ENCODE measurements around the gene LRP3. TPM values are rescaled to one million over a fixed set of nuclear protein-coding genes. Genes with fewer than 3 reads are reported as not detected.
"Not testable (repeated sequence)": the region's sequence is repeated elsewhere in the genome, so short reads cannot be mapped to it uniquely, and the experiment has no call there.

Gene LRP3
- total and polyA plus RNA-seq, 2 experiments from 2014 or later, result 3.5 to 62.7 TPM

DNA sequence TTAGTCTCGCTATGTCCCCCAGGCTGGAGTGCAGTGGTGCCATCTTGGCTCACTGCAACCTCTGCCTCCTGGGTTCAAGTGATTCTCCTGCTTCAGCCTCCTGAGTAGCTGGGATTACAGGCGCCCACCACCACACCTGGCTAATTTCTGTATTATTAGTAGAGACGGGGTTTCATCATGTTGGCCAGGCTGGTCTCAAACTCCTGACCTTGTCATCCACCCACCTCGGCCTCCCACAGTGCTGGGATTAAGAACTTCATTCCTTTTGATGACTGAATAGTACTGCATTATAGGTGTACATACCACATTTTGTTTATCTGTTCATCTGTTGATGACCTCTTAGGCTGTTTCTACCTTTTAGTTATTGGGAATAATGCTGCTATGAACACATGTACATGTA is 41.5 kb upstream of the LRP3 start:
- H3K4me3 Mint-ChIP-seq; H3K4me2 ChIP-seq; ATAC-seq; H3K79me2 ChIP-seq (replicated peaks; ENCODE audit: insufficient read depth); H2AFZ ChIP-seq; H3F3A ChIP-seq (replicated peaks; ENCODE audit: low read depth); H3K27me3 Mint-ChIP-seq (ENCODE audit: insufficient read depth, low read depth, poor library complexity); H3K36me3 Mint-ChIP-seq (ENCODE audit: low read depth); H3K27ac ChIP-seq (ENCODE audit: low read depth); DNase-seq (ENCODE audit: low spot score); H3K4me1 Mint-ChIP-seq; H3K27ac Mint-ChIP-seq; H3K4me1 ChIP-seq (ENCODE audit: insufficient read depth); H3K9me2 ChIP-seq (ENCODE audit: insufficient read depth); H3K9me3 Mint-ChIP-seq; H4K20me1 ChIP-seq (replicated peaks; ENCODE audit: insufficient read depth); H3K4me3 ChIP-seq; H3K27me3 ChIP-seq (ENCODE audit: insufficient read depth); H3K36me3 ChIP-seq (ENCODE audit: insufficient read depth): not testable (repeated sequence)

GRCh38 chr19:33154313-33154712 is 39.8 kb upstream of the LRP3 start:
- not testable (repeated sequence) for H3K4me2 ChIP-seq; ATAC-seq; DNase-seq (ENCODE audit: low spot score); H3K27me3 Mint-ChIP-seq (ENCODE audit: insufficient read depth, low read depth, poor library complexity); H3K36me3 Mint-ChIP-seq (ENCODE audit: low read depth); H3K9me3 Mint-ChIP-seq; H2AFZ ChIP-seq; H3K36me3 ChIP-seq (ENCODE audit: insufficient read depth); H3K4me3 Mint-ChIP-seq; H4K20me1 ChIP-seq (replicated peaks; ENCODE audit: insufficient read depth); H3K4me3 ChIP-seq; H3K27me3 ChIP-seq (ENCODE audit: insufficient read depth); H3K4me1 Mint-ChIP-seq; H3K79me2 ChIP-seq (replicated peaks; ENCODE audit: insufficient read depth); H3F3A ChIP-seq (replicated peaks; ENCODE audit: low read depth); H3K27ac Mint-ChIP-seq; H3K4me1 ChIP-seq (ENCODE audit: insufficient read depth); H3K9me2 ChIP-seq (ENCODE audit: insufficient read depth); H3K27ac ChIP-seq (ENCODE audit: low read depth)

DNA sequence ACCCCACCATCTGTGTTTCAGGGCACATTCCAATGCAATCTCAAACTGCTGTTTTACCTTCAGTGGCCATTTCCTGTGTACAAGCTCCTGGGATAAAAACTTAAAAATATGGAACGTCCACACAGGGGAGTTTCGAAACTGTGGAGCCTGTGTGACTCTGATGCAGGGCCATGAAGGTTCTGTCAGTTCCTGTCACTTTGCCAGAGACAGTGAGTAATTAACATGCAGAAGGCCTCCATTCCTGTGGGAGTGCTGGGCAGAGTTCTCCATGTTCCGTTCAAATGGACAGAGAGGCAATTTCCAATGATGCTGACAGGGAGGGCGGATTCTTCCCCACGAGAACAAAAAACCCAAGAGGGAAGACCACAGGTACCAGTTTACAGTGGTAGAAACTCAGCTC is 37.8 kb upstream of the LRP3 start:
- no peaks in the 10 kb centered on the region for H3K9me2 ChIP-seq (ENCODE audit: insufficient read depth)
- peaks cover 5% of the 10 kb centered on the region for H3K27me3 Mint-ChIP-seq (ENCODE audit: insufficient read depth, low read depth, poor library complexity)
- no peak for TF ChIP-seq ZNF331 (CRISPR knock-in tag; IDR thresholded peaks at IDR 0.05; ENCODE audit: low read depth)
- no peak for TF ChIP-seq ZNF114 (CRISPR knock-in tag; IDR thresholded peaks at IDR 0.05)
- no peaks in the 10 kb centered on the region for H3K36me3 Mint-ChIP-seq (ENCODE audit: low read depth)
- no peaks in the 10 kb centered on the region for H3K36me3 ChIP-seq (ENCODE audit: insufficient read depth)
- H3K4me2 ChIP-seq, result no peak overlapping the region
- DNase-seq (ENCODE audit: low spot score) (no peak), ATAC-seq (no peak)
- no peaks in the 10 kb centered on the region for H4K20me1 ChIP-seq (replicated peaks; ENCODE audit: insufficient read depth)
- H3F3A ChIP-seq (replicated peaks; ENCODE audit: low read depth), result no peaks in the 10 kb centered on the region
- peaks cover 9% of the 10 kb centered on the region; the same call in 1 of the 3 replicates for H3K9me3 Mint-ChIP-seq
- no peak overlapping the region for H3K27ac ChIP-seq (ENCODE audit: low read depth)
- no peaks in the 10 kb centered on the region for H3K4me1 Mint-ChIP-seq
- no peak overlapping the region for H2AFZ ChIP-seq
- no peak overlapping the region for H3K4me3 Mint-ChIP-seq
- no peaks in the 10 kb centered on the region for H3K4me1 ChIP-seq (ENCODE audit: insufficient read depth)
- no peaks in the 10 kb centered on the region for H3K27me3 ChIP-seq (ENCODE audit: insufficient read depth)
- H3K27ac Mint-ChIP-seq, result no peak overlapping the region
- no peak overlapping the region for H3K4me3 ChIP-seq
- no peaks in the 10 kb centered on the region for H3K79me2 ChIP-seq (replicated peaks; ENCODE audit: insufficient read depth)

DNA sequence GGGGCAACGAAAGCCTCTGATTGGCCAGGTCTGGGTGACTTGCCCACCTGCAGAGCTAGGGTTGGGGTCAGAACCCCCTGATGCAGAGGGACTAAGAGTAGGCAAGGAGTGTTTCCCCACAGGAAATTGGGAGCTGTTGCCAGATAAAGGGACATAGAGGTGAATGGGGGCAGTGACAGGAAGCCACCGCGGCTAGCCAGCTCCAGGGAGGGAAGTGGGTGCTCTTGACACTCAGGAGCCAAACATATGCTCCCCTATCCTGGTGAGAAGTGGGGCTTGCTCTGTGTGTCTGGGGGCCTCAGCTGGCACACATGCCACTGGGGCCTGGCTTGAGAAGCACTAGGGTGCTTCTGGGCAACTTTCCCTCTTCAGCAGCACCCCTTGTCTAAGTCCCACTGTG is 36.2 kb upstream of the LRP3 start:
- Mint-ChIP-seq H3K36me3 (ENCODE audit: low read depth) (no peaks in the 10 kb centered on the region), H3K27me3 (ENCODE audit: insufficient read depth, low read depth, poor library complexity) (peaks cover 3% of the 10 kb centered on the region), H3K9me3 (peaks cover 9% of the 10 kb centered on the region; the same call in 1 of the 3 replicates), H3K27ac (no peak overlapping the region), H3K4me3 (no peak overlapping the region), H3K4me1 (no peaks in the 10 kb centered on the region)
- H3K4me3 ChIP-seq, result no peak overlapping the region
- TF ChIP-seq STAT1 (IDR thresholded peaks at IDR 0.05; ENCODE audit: unreplicated experiment), result no peak
- no peaks in the 10 kb centered on the region for H3K36me3 ChIP-seq (ENCODE audit: insufficient read depth)
- ATAC-seq (no peak), DNase-seq (ENCODE audit: low spot score) (no peak)
- H3K4me1 ChIP-seq (ENCODE audit: insufficient read depth), result no peaks in the 10 kb centered on the region
- no peaks in the 10 kb centered on the region for H3K79me2 ChIP-seq (replicated peaks; ENCODE audit: insufficient read depth)
- H3K27ac ChIP-seq (ENCODE audit: low read depth), result no peak overlapping the region
- no peak overlapping the region for H3K4me2 ChIP-seq
- H3K9me2 ChIP-seq (ENCODE audit: insufficient read depth), result no peaks in the 10 kb centered on the region
- no peaks in the 10 kb centered on the region for H3K27me3 ChIP-seq (ENCODE audit: insufficient read depth)
- no peaks in the 10 kb centered on the region for H4K20me1 ChIP-seq (replicated peaks; ENCODE audit: insufficient read depth)
- no peak overlapping the region; the same call in 1 of the 2 replicates for H2AFZ ChIP-seq
- no peaks in the 10 kb centered on the region for H3F3A ChIP-seq (replicated peaks; ENCODE audit: low read depth)
